ENCODE measurements around the gene ZNF654. TPM values are rescaled to one million over a fixed set of nuclear protein-coding genes. Genes with fewer than 3 reads are reported as not detected.

The ZNF654 gene
- total RNA-seq, 2 experiments from 2014 or later, result 5.6 to 18.5 TPM

- no peak for TF ChIP-seq EZH2phosphoT487 (IDR thresholded peaks at IDR 0.05; ENCODE audit: borderline replicate concordance, low read depth, low read length)
- TF ChIP-seq, protein P1, sequence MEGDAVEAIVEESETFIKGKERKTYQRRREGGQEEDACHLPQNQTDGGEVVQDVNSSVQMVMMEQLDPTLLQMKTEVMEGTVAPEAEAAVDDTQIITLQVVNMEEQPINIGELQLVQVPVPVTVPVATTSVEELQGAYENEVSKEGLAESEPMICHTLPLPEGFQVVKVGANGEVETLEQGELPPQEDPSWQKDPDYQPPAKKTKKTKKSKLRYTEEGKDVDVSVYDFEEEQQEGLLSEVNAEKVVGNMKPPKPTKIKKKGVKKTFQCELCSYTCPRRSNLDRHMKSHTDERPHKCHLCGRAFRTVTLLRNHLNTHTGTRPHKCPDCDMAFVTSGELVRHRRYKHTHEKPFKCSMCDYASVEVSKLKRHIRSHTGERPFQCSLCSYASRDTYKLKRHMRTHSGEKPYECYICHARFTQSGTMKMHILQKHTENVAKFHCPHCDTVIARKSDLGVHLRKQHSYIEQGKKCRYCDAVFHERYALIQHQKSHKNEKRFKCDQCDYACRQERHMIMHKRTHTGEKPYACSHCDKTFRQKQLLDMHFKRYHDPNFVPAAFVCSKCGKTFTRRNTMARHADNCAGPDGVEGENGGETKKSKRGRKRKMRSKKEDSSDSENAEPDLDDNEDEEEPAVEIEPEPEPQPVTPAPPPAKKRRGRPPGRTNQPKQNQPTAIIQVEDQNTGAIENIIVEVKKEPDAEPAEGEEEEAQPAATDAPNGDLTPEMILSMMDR (conservative IDR thresholded peaks at IDR 0.05; ENCODE audit: low read length), result no peak
- Histone ChIP-seq H2AFZ (ENCODE audit: low read length) (peak overlapping the region; percentile 92; the same call in 1 of the 2 replicates), H4K20me1 (ENCODE audit: insufficient read depth, low read length) (no peaks in the 10 kb centered on the region), H3K79me2 (ENCODE audit: insufficient read depth, low read depth, low read length) (peaks cover 77% of the 10 kb centered on the region), H3K4me1 (ENCODE audit: insufficient read depth, low read length, poor library complexity, severe bottlenecking) (peaks cover 30% of the 10 kb centered on the region), H3K27ac (ENCODE audit: low read depth, low read length, poor library complexity, severe bottlenecking) (peak overlapping the region; percentile 79), H3K4me2 (ENCODE audit: low read length) (peak overlapping the region; percentile 90), H3K4me3 (ENCODE audit: low read depth, low read length, poor library complexity, severe bottlenecking) (peak overlapping the region; percentile 99), H3K9me2 (ENCODE audit: insufficient read depth, low read length) (no peaks in the 10 kb centered on the region), H3K9me3 (ENCODE audit: low read length) (no peaks in the 10 kb centered on the region), H3K36me3 (ENCODE audit: insufficient read depth, low read length) (peaks cover 35% of the 10 kb centered on the region)
- DNase-seq (ENCODE audit: low spot score), result peak; percentile 45
- CTCF ChIA-PET (ENCODE audit: unreplicated experiment), result no interaction called here
- no TSS peak for BruUV-seq (replicated peaks)
- POLR2A ChIA-PET, result interaction anchor here (0.8 to 3.5 kb wide), 10 partner anchors 9 to 118 kb away, joined by 3 to 20 read pairs (median 3); partner anchors contain the start of genes CGGBP1 and ZNF654
- intact Hi-C loops (cut with micrococcal nuclease; ENCODE audit: unreplicated experiment), result loop anchor here (1.0 to 5.0 kb wide), 2 partner anchors 92 to 281 kb away; partner anchors contain the start of genes CGGBP1 and ZNF654
Observed at GRCh38 chr3:88150806-88151205, 91.8 kb downstream of the ZNF654 start.

GRCh38 chr3:88151358-88151757 is 92.3 kb downstream of the ZNF654 start:
- BruUV-seq (replicated peaks), result no TSS peak
- DNase-seq (ENCODE audit: low spot score), result peak; percentile 7
- POLR2A ChIA-PET, result interaction anchor here (0.6 to 2.8 kb wide), 8 partner anchors 8 to 122 kb away, joined by 3 to 10 read pairs (median 3); partner anchors contain the start of genes CGGBP1 and ZNF654
- TF ChIP-seq EZH2phosphoT487 (IDR thresholded peaks at IDR 0.05; ENCODE audit: borderline replicate concordance, low read depth, low read length), result no peak
- TF ChIP-seq, protein P1 (conservative IDR thresholded peaks at IDR 0.05; ENCODE audit: low read length), result no peak
- Histone ChIP-seq H3K9me2 (ENCODE audit: insufficient read depth, low read length) (no peaks in the 10 kb centered on the region), H3K4me1 (ENCODE audit: insufficient read depth, low read length, poor library complexity, severe bottlenecking) (peaks cover 30% of the 10 kb centered on the region), H3K4me2 (ENCODE audit: low read length) (peak overlapping the region; percentile 90), H3K4me3 (ENCODE audit: low read depth, low read length, poor library complexity, severe bottlenecking) (peak overlapping the region; percentile 99), H4K20me1 (ENCODE audit: insufficient read depth, low read length) (no peaks in the 10 kb centered on the region; the same call in 1 of the 2 replicates), H3K27ac (ENCODE audit: low read depth, low read length, poor library complexity, severe bottlenecking) (peak overlapping the region; percentile 28), H3K9me3 (ENCODE audit: low read length) (no peaks in the 10 kb centered on the region), H2AFZ (ENCODE audit: low read length) (no peak overlapping the region), H3K79me2 (ENCODE audit: insufficient read depth, low read depth, low read length) (peaks cover 82% of the 10 kb centered on the region), H3K36me3 (ENCODE audit: insufficient read depth, low read length) (peaks cover 40% of the 10 kb centered on the region)
- CTCF ChIA-PET (ENCODE audit: unreplicated experiment), result no interaction called here
- intact Hi-C loops (cut with micrococcal nuclease; ENCODE audit: unreplicated experiment), result loop anchor here (5.0 kb wide), 1 partner anchor 281 kb away; no protein-coding TSS in a partner anchor

DNA sequence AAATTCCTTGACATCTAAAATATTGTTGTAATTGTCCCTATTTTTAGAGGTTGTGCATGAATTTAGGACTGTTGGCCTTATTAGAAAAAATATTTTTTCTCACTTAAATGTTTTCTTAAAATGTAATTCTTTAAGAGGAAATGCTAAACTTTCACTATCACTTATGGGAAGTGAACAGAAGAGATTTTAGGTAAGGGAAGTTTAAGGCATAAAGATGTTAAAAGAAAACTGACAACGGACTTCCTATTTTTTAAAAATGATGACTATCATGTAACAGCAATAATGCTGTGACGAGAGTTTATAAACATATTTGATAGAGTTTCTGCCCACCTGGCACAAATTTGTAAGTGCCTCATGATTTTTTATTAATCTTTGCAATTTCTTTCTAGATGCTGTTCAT is 93.8 kb downstream of the ZNF654 start:
- Histone ChIP-seq H3K9me2 (ENCODE audit: insufficient read depth, low read length) (no peaks in the 10 kb centered on the region), H3K4me3 (ENCODE audit: low read depth, low read length, poor library complexity, severe bottlenecking) (peak overlapping the region; percentile 43), H3K4me1 (ENCODE audit: insufficient read depth, low read length, poor library complexity, severe bottlenecking) (peaks cover 35% of the 10 kb centered on the region), H3K36me3 (ENCODE audit: insufficient read depth, low read length) (peaks cover 55% of the 10 kb centered on the region), H3K79me2 (ENCODE audit: insufficient read depth, low read depth, low read length) (peaks cover 97% of the 10 kb centered on the region), H3K27ac (ENCODE audit: low read depth, low read length, poor library complexity, severe bottlenecking) (peak overlapping the region; percentile 18), H2AFZ (ENCODE audit: low read length) (no peak overlapping the region), H3K4me2 (ENCODE audit: low read length) (peak overlapping the region; percentile 54), H3K9me3 (ENCODE audit: low read length) (no peaks in the 10 kb centered on the region), H4K20me1 (ENCODE audit: insufficient read depth, low read length) (peaks cover 7% of the 10 kb centered on the region; the same call in 1 of the 2 replicates)
- ChIA-PET CTCF (ENCODE audit: unreplicated experiment) (no interaction called here), POLR2A (interaction anchor here (0.9 to 1.0 kb wide), 2 partner anchors 9 to 93 kb away, joined by 3 read pairs; no protein-coding TSS in a partner anchor)
- DNase-seq (ENCODE audit: low spot score), result no peak
- no TSS peak for BruUV-seq (replicated peaks)
- intact Hi-C loops (cut with micrococcal nuclease; ENCODE audit: unreplicated experiment), result loop anchor here (5.0 kb wide), 1 partner anchor 279 kb away; no protein-coding TSS in a partner anchor
- no peak for TF ChIP-seq EZH2phosphoT487 (IDR thresholded peaks at IDR 0.05; ENCODE audit: borderline replicate concordance, low read depth, low read length)
- TF ChIP-seq, protein P1 (conservative IDR thresholded peaks at IDR 0.05; ENCODE audit: low read length), result no peak

Data from OCI-LY7 (cell line).